Smooth muscle cell (in vitro differentiated cells): ENCODE measurements around the gene GNAS-AS1. TPM values are rescaled to one million over a fixed set of nuclear protein-coding genes. Genes with fewer than 3 reads are reported as not detected.

Experiments used
- DNase-seq: peaks from one replicate; lab custom pipeline; 2025; ENCODE audit not compliant: unreplicated experiment; lab: John Stamatoyannopoulos, UW
- H2AFZ ChIP-seq: fragments of 200-600 bp; sonication (generic); 2 replicates; pipeline ENCODE4 v1.6.0; 2016; ENCODE audit warnings: antibody characterized with exemption, low read depth, mild to moderate bottlenecking
- H3F3A ChIP-seq: fragments of 200-600 bp; sonication (generic); 2 replicates; pipeline ENCODE4 v1.6.0; 2017; ENCODE audit warnings: antibody characterized with exemption, low read depth
- H3K27ac ChIP-seq: fragments of 200-600 bp; sonication (generic); 2 replicates; pipeline ENCODE4 v1.5.1; 2016; ENCODE audit warnings: low read depth, mild to moderate bottlenecking
- H3K27me3 ChIP-seq: fragments of 200-600 bp; sonication (generic); 2 replicates; pipeline ENCODE4 v1.6.1; 2016; ENCODE audit warnings: low read depth, mild to moderate bottlenecking
- H3K36me3 ChIP-seq: fragments of 200-600 bp; sonication (generic); 2 replicates; pipeline ENCODE4 v1.5.1; 2016; ENCODE audit warnings: low read depth
- H3K4me1 ChIP-seq: fragments of 200-600 bp; sonication (generic); 2 replicates; pipeline ENCODE4 v1.5.1; 2016; ENCODE audit warnings: low read depth
- H3K4me2 ChIP-seq: fragments of 200-600 bp; sonication (generic); 2 replicates; pipeline ENCODE4 v1.6.0; 2016; ENCODE audit warnings: mild to moderate bottlenecking
- H3K4me3 ChIP-seq: fragments of 200-600 bp; sonication (generic); 2 replicates; pipeline ENCODE4 v1.5.1; 2016; ENCODE audit warnings: mild to moderate bottlenecking
- H3K79me2 ChIP-seq: fragments of 200-600 bp; sonication (generic); 2 replicates; pipeline ENCODE4 v1.6.0; 2016; ENCODE audit warnings: low read depth, mild to moderate bottlenecking
- H3K9ac ChIP-seq: fragments of 200-600 bp; sonication (generic); 2 replicates; pipeline ENCODE4 v1.6.0; 2016; ENCODE audit warnings: low read depth
- H3K9me3 ChIP-seq: fragments of 200-600 bp; sonication (generic); replicated peaks from 2 replicates; pipeline ENCODE4 v1.5.1; 2016; ENCODE audit warnings: low read depth
- H4K20me1 ChIP-seq: fragments of 200-600 bp; sonication (generic); 2 replicates; pipeline ENCODE4 v1.6.0; 2016; ENCODE audit warnings: low read depth
- WGBS: methylation state at CpG from one replicate; pipeline ENCODE4 v1.1.7; 2016; ENCODE audit warnings: low lambda C conversion rate; 5-methylcytosine and 5-hydroxymethylcytosine counted together
- polyA plus RNA-seq: library from polyadenylated mRNA; unstranded; fragments of >200 nt; fragmentation: Nextera tagmentation; extraction: Ambion mirVana; gene quantifications from 2 replicates; pipeline ENCODE4 v1.2.1, GENCODE V29; 2016
- total RNA-seq: library from RNA; depleted of rRNA; stranded (reverse); fragments of >200 nt; gene quantifications from 2 replicates; pipeline ENCODE4 v1.2.3, GENCODE V29; 2014
- TF ChIP-seq, protein P1 (sequence below): fragments of 200-600 bp; sonication (generic); IDR thresholded peaks from 2 replicates; pipeline ENCODE4 v1.5.1; 2017; ENCODE audit warnings: borderline replicate concordance, mild to moderate bottlenecking, antibody characterized with exemption; ENCODE audit not compliant: insufficient read depth, poor library complexity, severe bottlenecking

GNAS-AS1 gene
- total and polyA plus RNA-seq, 2 experiments from 2014 or later: 0.40 TPM; not detected in 1

GRCh38 chr20:58816051-58816450 is 34.7 kb downstream of the GNAS-AS1 start:
- Histone ChIP-seq H3K4me2 (no peak overlapping the region), H3K9me3 (no peaks in the 10 kb centered on the region), H3K27ac (no peak overlapping the region), H3K4me3 (no peak overlapping the region), H3K27me3 (no peaks in the 10 kb centered on the region), H4K20me1 (peaks cover 49% of the 10 kb centered on the region), H3F3A (peaks cover 5% of the 10 kb centered on the region), H3K79me2 (no peaks in the 10 kb centered on the region), H2AFZ (no peak overlapping the region), H3K36me3 (no peaks in the 10 kb centered on the region), H3K9ac (no peak overlapping the region), H3K4me1 (no peaks in the 10 kb centered on the region)
- WGBS: 98% methylated on average over 10 of the region's 10 CpGs
- TF ChIP-seq, protein P1, sequence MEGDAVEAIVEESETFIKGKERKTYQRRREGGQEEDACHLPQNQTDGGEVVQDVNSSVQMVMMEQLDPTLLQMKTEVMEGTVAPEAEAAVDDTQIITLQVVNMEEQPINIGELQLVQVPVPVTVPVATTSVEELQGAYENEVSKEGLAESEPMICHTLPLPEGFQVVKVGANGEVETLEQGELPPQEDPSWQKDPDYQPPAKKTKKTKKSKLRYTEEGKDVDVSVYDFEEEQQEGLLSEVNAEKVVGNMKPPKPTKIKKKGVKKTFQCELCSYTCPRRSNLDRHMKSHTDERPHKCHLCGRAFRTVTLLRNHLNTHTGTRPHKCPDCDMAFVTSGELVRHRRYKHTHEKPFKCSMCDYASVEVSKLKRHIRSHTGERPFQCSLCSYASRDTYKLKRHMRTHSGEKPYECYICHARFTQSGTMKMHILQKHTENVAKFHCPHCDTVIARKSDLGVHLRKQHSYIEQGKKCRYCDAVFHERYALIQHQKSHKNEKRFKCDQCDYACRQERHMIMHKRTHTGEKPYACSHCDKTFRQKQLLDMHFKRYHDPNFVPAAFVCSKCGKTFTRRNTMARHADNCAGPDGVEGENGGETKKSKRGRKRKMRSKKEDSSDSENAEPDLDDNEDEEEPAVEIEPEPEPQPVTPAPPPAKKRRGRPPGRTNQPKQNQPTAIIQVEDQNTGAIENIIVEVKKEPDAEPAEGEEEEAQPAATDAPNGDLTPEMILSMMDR: no peak
- no peak for DNase-seq

- no peaks in the 10 kb centered on the region for H3K4me1 ChIP-seq
- H3K9ac ChIP-seq: no peak overlapping the region
- H3K27me3 ChIP-seq: no peaks in the 10 kb centered on the region
- H3K36me3 ChIP-seq: no peaks in the 10 kb centered on the region
- no peak overlapping the region for H3K4me2 ChIP-seq
- no peak for DNase-seq
- H2AFZ ChIP-seq: no peak overlapping the region
- no peaks in the 10 kb centered on the region for H3K79me2 ChIP-seq
- TF ChIP-seq, protein P1: no peak
- 95% methylated on average over 11 of the region's 11 CpGs for WGBS
- H4K20me1 ChIP-seq: peaks cover 49% of the 10 kb centered on the region
- peaks cover 5% of the 10 kb centered on the region for H3F3A ChIP-seq
- no peaks in the 10 kb centered on the region for H3K9me3 ChIP-seq
- no peak overlapping the region for H3K27ac ChIP-seq
- H3K4me3 ChIP-seq: no peak overlapping the region
Observed at GRCh38 chr20:58815448-58815847, 35.3 kb downstream of the GNAS-AS1 start.

DNA sequence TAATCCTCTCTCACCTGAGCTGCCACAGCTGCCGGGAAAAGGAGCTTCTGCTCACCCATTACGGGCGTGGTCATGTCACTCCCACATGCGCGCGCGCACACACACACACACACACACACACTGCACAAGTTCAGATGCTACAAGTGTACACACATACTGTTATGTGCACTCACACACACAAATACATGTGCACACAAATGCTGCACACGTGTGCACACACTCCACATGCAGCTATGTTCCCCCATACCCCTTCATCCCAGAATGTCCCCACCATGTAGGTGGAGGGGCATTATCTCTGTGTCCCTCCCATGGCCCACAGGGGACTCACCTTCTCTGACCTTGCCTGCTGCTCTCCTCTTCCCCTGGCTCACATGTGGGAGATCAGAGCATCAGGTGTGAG is 37.3 kb downstream of the GNAS-AS1 start:
- Histone ChIP-seq H2AFZ (no peak overlapping the region), H3K27me3 (no peaks in the 10 kb centered on the region), H3K79me2 (no peaks in the 10 kb centered on the region), H3K9ac (no peak overlapping the region), H3K4me1 (no peaks in the 10 kb centered on the region), H3K4me3 (no peak overlapping the region), H3F3A (no peaks in the 10 kb centered on the region), H4K20me1 (peaks cover 40% of the 10 kb centered on the region), H3K27ac (no peak overlapping the region), H3K36me3 (no peaks in the 10 kb centered on the region), H3K4me2 (no peak overlapping the region), H3K9me3 (no peaks in the 10 kb centered on the region)
- TF ChIP-seq, protein P1: no peak
- WGBS: 92% methylated on average over 8 of the region's 8 CpGs
- DNase-seq: no peak

DNA sequence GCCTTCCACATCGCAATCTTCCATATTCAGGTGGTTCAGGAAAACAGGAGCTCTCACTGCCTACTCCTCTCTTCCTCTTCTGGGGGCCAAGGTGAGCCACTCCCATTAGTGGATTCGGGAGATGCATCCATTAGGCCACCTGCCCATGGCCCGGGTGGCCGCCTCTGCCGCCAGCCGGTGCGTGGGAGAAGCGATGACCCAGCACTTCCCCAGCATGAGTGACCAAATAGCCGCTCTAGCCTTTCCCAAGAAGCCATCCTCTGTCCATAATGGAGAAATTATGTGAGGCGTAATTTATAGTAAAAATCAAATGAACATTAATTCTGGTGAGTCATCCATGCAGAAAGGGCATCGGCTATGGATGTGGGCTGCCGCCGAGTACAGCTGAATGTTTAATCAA is 39.4 kb downstream of the GNAS-AS1 start:
- peaks cover 20% of the 10 kb centered on the region for H4K20me1 ChIP-seq
- no peak overlapping the region for H2AFZ ChIP-seq
- peaks cover 2% of the 10 kb centered on the region for H3K27me3 ChIP-seq
- no peak overlapping the region for H3K4me2 ChIP-seq
- H3K4me1 ChIP-seq: no peaks in the 10 kb centered on the region
- H3F3A ChIP-seq: no peaks in the 10 kb centered on the region
- no peak overlapping the region for H3K4me3 ChIP-seq
- 98% methylated on average over 13 of the region's 13 CpGs for WGBS
- DNase-seq: no peak
- TF ChIP-seq, protein P1: no peak
- H3K9ac ChIP-seq: no peak overlapping the region
- no peak overlapping the region for H3K27ac ChIP-seq
- H3K36me3 ChIP-seq: no peaks in the 10 kb centered on the region
- H3K79me2 ChIP-seq: no peaks in the 10 kb centered on the region
- no peaks in the 10 kb centered on the region for H3K9me3 ChIP-seq
